NCI-H69 (cell line): Measurements from ENCODE around the gene C16orf54.
A peak's percentile ranks its signal among the peaks of the same experiment; 100 is the strongest.
"Not testable (repeated sequence)": the region's sequence is repeated elsewhere in the genome, so short reads cannot be mapped to it uniquely, and the experiment has no call there.

Experiments used
- DNase-seq: peaks from one replicate; lab custom pipeline; 2025; lab: John Stamatoyannopoulos, UW

Gene C16orf54

GRCh38 chr16:29707160-29707559 is 38.6 kb downstream of the C16orf54 start:
- not testable (repeated sequence) for DNase-seq

DNA sequence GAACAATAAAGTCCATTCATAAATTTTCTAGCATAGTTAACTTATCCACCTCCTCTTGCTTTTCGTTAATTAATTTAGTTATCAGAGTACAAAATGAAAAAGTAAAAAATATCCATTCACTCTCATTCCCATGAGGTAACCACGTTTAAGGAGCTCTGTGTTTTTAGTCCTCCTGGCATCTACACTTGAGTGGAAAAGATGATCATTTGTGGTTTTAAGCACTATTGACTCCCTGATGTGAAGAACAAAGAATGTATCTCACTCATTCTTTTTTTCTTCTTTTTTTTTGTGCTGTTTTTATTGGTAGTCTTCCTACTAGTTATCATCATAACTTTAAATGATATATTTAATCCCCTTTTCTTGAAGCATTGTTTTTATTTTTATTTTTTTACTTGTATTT is 40.8 kb downstream of the C16orf54 start:
- DNase-seq, result no peak

DNA sequence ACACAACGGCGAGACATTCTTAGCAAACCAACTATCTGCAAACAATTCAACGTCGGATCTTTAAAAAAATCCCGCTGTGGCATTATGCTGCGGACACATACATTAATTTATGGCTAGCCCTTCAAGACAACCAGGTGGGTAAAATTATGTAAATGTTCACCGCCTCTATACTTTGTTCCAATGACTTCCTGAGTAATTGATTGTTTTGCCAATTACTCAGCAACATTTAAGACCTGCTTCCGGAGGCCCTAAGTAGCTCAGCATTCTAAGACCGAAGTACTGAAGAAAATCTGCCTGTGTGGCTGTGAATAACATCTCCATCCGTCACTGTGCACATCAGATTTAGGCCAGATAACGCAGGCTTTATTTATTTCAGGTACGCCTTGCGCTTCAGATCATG is 43.5 kb downstream of the C16orf54 start:
- peak; percentile 94 for DNase-seq

DNA sequence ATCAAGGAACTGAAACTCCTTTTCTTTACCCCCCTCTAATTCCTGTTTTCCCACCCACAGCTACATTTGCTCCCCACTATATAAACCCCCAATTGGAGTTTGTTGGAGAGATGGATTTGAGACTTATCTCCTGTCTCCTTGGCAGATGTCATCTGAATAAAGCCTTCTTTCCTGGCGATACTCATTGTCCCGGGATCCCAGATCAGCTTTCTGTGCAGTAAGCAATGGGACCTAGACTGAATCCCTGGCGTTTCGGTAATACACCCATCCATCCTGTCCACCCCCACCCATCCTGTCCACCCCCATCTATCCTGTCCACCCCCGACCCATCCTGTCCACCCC is 44.6 kb downstream of the C16orf54 start:
- no peak for DNase-seq

GRCh38 chr16:29700253-29700987 is 45.4 kb downstream of the C16orf54 start:
- DNase-seq, result peak; percentile 91

DNA sequence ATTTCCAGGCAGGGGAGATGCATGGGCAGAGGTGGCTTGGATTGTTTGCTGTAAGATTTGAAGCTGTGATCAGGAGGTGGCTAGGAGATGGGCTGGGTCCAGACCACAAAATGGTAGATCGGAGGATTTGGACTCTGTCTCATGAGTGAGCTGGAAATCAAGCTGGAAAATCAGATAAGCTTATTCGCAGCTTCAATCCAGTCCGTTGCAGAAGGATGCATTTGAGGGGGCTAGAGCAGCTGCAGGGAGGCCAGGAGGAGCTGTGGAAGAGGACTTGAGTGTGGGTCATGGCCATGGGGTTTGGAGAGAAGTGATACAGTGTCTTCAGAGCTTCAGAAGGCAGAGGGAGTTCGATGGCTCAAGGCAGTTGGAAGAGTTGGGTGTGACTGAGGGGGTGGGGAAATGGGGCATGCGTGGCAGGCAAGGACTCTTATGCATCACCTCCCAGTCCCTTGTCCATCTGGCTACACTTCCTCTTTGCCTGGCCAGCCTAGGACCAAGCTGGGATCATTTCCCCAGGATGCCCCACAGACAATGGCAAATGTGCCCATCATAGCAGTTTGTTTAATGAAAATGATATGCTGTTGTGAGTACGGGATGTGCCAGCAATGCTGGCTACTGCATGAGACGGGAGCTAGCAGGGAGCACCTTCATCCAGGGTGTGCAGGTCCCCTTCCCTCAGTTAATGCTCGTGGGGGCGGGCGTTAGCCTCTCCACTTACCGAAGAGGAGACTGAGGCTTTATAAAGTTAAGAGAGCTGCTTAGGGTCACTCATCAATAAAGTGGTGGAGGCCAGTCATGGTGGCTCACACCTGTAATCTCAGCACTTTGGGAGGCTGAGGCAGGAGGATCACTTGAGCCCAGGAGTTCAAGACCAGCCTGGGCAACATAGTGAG is 46.2 kb downstream of the C16orf54 start:
- peak; percentile 25 for DNase-seq

DNA sequence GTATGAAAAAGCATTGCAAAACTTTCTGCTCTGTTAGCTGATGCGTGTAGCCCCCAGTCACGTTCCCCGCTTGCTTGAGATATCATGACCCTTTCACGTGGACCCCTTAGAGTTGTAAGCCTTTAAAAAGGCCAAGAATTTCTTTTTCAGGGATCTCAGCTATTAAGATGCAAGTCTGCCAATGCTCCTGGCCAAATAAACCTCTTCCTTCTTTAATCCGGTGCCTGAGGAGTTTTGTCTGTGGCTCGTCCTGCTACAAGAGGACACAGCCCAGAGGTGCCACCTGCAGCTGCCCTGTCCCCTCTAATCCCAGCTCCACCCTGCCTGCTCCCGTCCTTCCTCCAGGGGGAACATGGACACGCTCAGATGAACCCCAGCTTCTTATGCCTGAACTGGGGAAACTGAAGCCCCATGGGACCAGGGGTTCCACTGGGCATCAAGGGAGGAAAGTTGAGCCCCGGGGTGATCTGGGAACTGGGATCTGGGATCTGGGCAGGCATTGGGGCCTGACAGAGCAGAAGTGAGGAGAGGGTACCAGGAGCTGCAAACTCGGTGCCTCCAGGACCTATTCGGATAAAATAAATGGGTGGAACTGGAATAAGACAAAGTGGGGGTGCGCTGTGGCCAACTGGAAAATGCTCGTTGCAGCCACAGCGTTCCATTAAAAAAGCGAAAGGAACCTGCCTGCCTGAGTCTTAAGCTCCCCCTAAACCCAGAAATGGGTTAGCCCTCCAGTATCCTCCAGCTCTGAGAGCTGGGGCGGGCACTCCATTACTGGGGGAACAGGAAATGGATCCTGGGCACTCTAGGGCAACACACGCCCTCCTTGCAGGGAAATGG is 47.1 kb downstream of the C16orf54 start:
- no peak for DNase-seq

DNA sequence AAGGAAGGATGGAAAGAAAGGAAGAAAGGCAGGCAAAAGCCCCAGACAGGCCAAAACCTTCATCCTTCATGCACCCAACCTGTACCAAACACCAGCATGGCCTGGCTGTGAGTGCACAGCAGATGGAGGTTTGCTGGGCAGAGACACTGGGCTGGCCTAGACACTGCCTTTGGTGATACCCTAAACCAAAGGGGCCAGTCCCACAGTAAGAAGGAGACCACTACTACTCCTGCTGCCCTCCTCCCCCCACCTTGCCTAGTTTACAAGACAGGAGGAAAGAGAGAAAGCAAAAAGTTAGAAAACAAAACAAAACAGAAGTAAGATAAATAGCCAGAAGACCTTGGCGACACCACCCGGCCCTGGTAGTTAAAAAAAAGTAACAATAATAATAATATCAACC is 47.7 kb downstream of the C16orf54 start:
- DNase-seq, result no peak

DNA sequence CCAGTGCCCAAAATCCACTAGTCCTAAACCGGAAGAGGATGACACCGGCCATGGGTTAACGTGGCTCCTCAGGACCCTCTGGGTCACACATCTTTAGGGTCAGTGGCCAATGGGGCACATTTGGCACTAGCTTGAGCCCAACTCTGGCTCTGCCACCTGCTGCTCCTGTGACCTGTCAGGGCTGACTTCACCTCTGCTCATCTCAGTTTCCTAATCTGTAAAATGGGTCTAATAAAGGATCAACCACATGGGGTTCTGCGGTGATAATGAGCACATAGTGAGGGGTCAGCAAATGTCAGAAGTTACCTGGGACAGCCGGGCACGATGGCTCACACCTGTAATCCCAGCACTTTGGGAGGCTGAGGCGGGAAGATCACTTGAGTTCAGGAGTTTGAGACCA is 48.4 kb downstream of the C16orf54 start:
- no peak for DNase-seq

- DNase-seq, result no peak
Measured at GRCh38 chr16:29696881-29697331, 48.9 kb downstream of the C16orf54 start.

DNA sequence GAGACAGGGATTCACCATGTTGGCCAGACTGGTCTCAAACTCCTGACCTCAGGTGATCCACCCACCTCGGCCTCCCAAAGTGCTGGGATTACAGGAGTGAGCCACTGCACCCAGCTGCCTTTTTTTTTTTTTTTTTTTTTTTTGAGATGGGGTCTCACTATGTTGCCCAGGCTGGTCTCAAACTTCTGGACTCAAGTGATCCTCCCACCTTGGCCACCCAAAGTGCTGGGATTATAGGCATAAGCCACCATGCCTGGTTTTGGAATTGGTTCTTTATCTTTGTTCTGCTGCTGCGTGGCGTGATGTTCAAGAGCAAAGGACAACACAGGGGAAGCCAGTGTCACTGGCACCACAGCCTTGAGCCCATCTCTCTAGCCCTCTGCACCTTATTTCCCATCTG is 50.1 kb downstream of the C16orf54 start:
- DNase-seq, result not testable (repeated sequence)

- peak; percentile 48 for DNase-seq
Measured at GRCh38 chr16:29694384-29695195, 51.2 kb downstream of the C16orf54 start.

DNA sequence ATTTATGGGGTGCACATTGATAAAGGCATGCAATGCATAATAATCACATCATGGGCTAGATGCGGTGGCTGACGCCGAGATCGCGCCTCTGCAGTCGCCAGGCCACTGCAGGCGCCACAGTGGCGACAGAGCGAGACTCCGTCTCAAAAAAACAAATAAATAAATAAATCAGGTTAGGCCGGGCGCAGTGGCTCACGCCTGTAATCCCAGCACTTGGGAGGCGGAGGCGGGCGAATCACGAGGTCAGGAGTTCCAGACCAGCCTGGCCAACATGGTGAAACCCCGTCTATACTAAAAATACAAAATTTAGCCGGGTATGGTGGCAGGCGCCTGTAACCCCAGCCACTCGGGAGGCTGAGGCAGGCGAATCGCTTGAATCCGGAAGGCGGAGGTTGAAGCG is 53.2 kb downstream of the C16orf54 start:
- DNase-seq, result not testable (repeated sequence)
